ENCODE data around the gene RANBP1.
"Not testable (repeated sequence)": the region's sequence is repeated elsewhere in the genome, so short reads cannot be mapped to it uniquely, and the experiment has no call there.

DNA sequence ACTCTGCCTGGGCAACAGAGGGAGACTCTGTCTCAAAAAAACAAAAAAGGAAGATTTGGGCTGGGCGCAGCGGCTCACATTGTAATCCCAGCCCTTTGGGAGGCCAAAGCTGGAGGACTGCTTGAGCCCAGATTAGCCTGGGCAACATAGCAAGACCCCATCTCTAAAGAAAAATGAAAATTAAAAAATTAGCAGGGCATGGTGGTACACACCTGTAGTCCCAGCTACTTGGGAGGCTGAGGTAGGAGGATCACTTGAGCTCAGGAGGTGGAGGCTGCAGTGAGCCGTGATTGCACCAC lies 48.6 kb upstream of the RANBP1 start:
- TF ChIP-seq, protein P1, sequence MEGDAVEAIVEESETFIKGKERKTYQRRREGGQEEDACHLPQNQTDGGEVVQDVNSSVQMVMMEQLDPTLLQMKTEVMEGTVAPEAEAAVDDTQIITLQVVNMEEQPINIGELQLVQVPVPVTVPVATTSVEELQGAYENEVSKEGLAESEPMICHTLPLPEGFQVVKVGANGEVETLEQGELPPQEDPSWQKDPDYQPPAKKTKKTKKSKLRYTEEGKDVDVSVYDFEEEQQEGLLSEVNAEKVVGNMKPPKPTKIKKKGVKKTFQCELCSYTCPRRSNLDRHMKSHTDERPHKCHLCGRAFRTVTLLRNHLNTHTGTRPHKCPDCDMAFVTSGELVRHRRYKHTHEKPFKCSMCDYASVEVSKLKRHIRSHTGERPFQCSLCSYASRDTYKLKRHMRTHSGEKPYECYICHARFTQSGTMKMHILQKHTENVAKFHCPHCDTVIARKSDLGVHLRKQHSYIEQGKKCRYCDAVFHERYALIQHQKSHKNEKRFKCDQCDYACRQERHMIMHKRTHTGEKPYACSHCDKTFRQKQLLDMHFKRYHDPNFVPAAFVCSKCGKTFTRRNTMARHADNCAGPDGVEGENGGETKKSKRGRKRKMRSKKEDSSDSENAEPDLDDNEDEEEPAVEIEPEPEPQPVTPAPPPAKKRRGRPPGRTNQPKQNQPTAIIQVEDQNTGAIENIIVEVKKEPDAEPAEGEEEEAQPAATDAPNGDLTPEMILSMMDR (IDR thresholded peaks at IDR 0.05): not testable (repeated sequence)
- not testable (repeated sequence) for TF ChIP-seq POLR2A (IDR thresholded peaks at IDR 0.05)
